ENCODE data around the gene PSG7.
"Not testable (repeated sequence)": the region's sequence is repeated elsewhere in the genome, so short reads cannot be mapped to it uniquely, and the experiment has no call there.

The PSG7 gene

DNA sequence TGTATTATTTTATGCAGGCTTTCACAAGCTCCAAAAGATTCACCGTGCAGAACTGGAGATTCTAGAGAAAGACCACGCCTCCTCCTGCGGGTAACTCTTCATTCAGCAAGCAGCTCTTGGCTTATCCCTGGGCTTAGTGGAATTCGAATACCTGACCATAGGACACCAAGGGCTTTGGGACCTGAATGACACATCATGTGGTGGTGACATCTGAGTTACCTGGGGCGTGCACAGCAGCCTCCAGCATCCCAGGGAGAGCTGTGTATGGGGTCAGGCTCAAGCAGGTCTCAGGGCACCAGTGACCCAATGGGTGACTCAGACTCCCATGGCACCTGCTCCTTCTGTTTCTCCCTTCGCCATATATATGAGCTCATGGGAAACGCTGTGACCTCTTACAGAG lies 46.6 kb downstream of the PSG7 start:
- H3K4me3 Mint-ChIP-seq, H3K9me3 Mint-ChIP-seq, H3K27ac Mint-ChIP-seq: not testable (repeated sequence)

DNA sequence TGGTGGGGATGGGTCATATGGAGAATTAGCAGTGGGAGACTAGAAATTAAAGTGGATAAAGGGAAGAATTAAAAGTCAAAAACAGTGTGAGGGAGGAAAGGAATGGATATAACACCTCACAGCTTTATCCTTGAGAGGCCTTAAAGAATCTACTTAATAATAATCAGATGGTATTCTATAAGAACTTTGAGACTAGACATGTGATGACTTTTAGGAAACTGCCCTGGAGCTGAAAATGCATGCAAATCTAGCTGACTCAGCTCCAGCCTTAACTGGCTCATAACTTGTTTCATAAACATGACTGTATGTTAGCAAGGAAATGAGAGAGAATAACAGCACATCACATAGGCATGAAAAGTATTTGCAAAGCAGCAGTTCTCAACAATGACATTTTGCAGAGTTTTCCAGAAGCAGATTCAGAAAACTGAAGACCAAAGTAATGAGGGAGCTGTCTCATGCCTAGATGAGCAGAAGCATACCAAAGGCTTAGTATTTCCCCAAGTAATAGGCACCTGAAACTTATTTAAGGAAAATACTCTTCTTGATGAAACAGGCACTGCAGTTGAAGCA lies 49.0 kb downstream of the PSG7 start:
- H3K36me3 Mint-ChIP-seq (ENCODE audit: low read depth); H3K9me3 Mint-ChIP-seq; H3K27me3 Mint-ChIP-seq (ENCODE audit: low read depth); H3K4me1 Mint-ChIP-seq (ENCODE audit: low read depth); H3K4me3 Mint-ChIP-seq; H3K27ac Mint-ChIP-seq: not testable (repeated sequence)

More for the DNA sequence above, 46.6 kb downstream of the PSG7 start:
- not testable (repeated sequence) for H3K4me1 Mint-ChIP-seq (ENCODE audit: low read depth); H3K27me3 Mint-ChIP-seq (ENCODE audit: low read depth); H3K36me3 Mint-ChIP-seq (ENCODE audit: low read depth)

DNA sequence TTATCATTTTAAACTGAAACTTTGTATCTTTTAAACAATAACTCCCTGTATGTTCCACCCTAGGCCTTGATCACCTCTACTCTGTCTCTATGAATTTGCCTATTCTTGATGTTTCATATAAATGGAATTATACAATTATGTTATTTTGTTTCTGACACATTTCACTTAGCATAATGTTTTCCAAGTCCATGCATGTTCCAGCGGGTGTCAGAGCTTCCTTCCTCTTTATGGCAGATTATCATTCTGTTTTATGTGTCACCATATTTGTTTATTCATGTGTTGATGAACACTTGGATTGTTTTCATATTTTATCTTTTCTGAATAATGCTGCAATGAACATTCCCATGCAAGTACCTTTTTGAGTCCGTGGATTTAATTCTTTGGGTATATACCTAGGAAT lies 54.3 kb downstream of the PSG7 start:
- not testable (repeated sequence) for H3K4me3 Mint-ChIP-seq; H3K4me1 Mint-ChIP-seq (ENCODE audit: low read depth); H3K36me3 Mint-ChIP-seq (ENCODE audit: low read depth); H3K27ac Mint-ChIP-seq; H3K27me3 Mint-ChIP-seq (ENCODE audit: low read depth); H3K9me3 Mint-ChIP-seq

DNA sequence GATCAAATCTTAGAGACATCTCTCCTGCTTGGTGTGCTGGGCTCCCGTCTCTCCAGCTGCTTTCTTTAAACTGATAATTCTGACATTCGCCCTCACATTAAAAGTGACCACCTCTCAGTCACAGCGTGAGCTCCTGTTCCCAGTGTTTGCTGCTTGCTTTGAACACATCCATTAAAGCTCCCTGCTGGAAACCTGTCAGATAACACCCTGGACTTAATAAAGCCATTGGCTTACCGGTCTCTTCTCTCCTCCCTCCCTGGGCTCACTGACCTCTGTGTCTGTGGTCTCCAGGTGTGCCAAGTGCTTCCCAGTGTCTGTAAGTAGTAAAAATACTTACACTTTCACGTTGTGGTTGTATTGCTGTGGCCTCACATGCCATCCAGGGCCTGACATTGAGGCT lies 55.0 kb downstream of the PSG7 start:
- H3K36me3 Mint-ChIP-seq (ENCODE audit: low read depth); H3K4me1 Mint-ChIP-seq (ENCODE audit: low read depth); H3K27me3 Mint-ChIP-seq (ENCODE audit: low read depth); H3K27ac Mint-ChIP-seq; H3K9me3 Mint-ChIP-seq; H3K4me3 Mint-ChIP-seq: not testable (repeated sequence)

DNA sequence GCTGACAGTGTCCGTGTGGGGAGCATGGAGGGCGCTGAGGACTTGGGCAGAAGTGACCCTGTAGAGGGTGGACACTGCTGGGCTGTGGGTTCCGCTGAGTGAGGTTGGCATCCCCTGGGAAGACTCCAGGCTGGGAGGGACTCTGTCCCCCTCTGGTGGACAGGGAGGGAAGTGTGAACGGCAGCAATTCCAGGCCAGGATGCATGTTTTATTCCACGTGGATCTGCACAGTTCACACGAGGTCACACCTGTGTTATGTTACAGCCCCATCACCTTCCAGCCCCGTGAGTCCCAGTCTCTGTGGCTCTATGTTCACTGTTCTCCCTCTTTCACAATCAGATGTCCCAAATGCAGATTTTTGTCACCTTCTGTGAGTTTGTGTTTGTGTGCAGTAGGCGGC lies 55.7 kb downstream of the PSG7 start:
- H3K36me3 Mint-ChIP-seq (ENCODE audit: low read depth); H3K27me3 Mint-ChIP-seq (ENCODE audit: low read depth); H3K4me1 Mint-ChIP-seq (ENCODE audit: low read depth); H3K4me3 Mint-ChIP-seq; H3K9me3 Mint-ChIP-seq; H3K27ac Mint-ChIP-seq: not testable (repeated sequence)

DNA sequence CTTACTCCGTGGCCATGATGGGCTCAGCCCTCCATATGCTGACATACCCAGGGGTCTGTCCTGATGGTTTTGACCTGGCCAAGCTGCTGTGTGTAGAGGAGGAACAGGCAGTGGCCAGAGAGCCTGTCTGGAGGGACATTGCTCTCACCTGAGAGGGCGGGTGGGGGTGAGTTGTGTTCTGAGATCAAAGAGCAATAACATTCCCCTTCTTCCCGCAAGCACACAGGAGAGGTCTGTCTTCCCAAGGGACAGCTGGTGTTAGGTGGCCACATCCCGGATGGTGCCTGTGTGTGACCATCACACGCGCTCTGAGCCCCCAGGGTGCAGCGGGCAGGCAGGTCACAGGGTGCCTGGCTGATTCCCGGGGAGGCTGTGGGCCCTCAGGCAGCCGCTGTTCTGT lies 56.4 kb downstream of the PSG7 start:
- H3K4me1 Mint-ChIP-seq (ENCODE audit: low read depth); H3K27ac Mint-ChIP-seq; H3K4me3 Mint-ChIP-seq; H3K9me3 Mint-ChIP-seq; H3K27me3 Mint-ChIP-seq (ENCODE audit: low read depth); H3K36me3 Mint-ChIP-seq (ENCODE audit: low read depth): not testable (repeated sequence)

DNA sequence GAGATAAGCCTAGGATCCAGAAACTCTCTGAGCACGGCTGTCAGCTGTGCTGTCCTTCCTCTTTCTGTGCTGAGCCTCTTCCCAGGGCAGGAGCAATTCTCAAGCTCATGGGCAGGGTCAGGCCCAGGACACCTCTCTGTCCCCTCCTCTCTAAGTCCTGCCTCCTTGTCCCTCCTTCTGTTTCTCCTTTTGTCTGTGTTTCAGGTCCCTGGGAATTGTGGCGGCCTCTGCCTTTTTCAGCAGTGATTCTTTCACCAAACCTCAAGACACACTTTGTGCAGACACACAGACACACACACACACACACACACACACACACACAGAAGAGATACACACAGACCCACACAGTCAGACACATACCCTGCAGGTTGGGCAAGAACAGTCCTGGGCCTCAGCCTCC lies 57.4 kb downstream of the PSG7 start, which contains the start of gene PSG1:
TSS of gene PSG1 (minus strand) at position 101 of the 400 bp plus-strand sequence. CDS start 132 bp downstream, outside the sequence.
- H3K4me1 Mint-ChIP-seq (ENCODE audit: low read depth) = no peaks in the 10 kb centered on the region
- H3K36me3 Mint-ChIP-seq (ENCODE audit: low read depth) = no peaks in the 10 kb centered on the region
- H3K27ac Mint-ChIP-seq = no peak within 1 kb of the TSS

DNA sequence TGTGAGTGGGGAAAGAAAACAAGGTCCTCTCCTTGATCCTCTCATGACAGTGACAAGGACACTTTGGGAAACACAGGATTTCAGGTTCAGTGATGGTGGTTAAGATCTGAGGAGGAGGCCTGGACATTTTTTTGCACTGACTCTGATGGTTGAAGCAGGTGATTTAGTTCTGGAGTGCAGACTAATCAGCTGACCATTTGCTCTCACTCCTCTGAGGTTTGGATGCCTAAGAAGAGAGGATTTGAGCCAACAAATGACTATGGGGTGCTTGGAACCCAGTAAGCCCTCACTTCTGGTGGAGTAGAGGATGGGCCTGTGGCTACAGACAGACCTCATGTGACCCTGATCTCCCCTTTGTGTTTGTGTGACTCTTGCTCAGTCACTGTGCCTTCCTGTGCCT lies 60.4 kb downstream of the PSG7 start:
- H3K27me3 Mint-ChIP-seq (ENCODE audit: low read depth); H3K9me3 Mint-ChIP-seq; H3K27ac Mint-ChIP-seq; H3K4me1 Mint-ChIP-seq (ENCODE audit: low read depth); H3K4me3 Mint-ChIP-seq; H3K36me3 Mint-ChIP-seq (ENCODE audit: low read depth): not testable (repeated sequence)

More for the DNA sequence above, 57.4 kb downstream of the PSG7 start, which contains the start of gene PSG1:
- Mint-ChIP-seq H3K27me3 (ENCODE audit: low read depth) (peaks cover 6% of the 10 kb centered on the region), H3K4me3 (no peak within 1 kb of the TSS), H3K9me3 (no peaks in the 10 kb centered on the region)

DNA sequence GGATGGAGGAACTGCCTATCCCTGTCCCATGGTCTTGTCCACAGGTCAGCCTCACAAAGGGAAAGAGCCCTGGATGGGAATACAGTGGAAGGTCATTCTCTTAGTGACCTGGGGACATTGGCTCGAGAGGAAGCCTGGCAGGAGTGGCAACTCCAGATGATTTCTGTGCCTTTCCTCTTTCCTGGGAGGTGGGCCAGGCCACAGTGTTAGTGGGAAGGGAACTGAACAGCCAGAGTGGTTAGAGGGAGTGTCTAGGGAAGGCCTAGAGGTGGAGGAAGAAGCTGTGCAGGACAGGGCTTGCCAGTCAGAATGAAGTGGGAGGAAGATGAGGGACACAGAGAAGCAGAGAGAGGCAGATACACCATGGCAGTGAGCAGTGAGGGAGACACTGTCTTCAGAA lies 61.1 kb downstream of the PSG7 start:
- not testable (repeated sequence) for H3K4me1 Mint-ChIP-seq (ENCODE audit: low read depth); H3K36me3 Mint-ChIP-seq (ENCODE audit: low read depth); H3K4me3 Mint-ChIP-seq; H3K27ac Mint-ChIP-seq; H3K27me3 Mint-ChIP-seq (ENCODE audit: low read depth); H3K9me3 Mint-ChIP-seq

DNA sequence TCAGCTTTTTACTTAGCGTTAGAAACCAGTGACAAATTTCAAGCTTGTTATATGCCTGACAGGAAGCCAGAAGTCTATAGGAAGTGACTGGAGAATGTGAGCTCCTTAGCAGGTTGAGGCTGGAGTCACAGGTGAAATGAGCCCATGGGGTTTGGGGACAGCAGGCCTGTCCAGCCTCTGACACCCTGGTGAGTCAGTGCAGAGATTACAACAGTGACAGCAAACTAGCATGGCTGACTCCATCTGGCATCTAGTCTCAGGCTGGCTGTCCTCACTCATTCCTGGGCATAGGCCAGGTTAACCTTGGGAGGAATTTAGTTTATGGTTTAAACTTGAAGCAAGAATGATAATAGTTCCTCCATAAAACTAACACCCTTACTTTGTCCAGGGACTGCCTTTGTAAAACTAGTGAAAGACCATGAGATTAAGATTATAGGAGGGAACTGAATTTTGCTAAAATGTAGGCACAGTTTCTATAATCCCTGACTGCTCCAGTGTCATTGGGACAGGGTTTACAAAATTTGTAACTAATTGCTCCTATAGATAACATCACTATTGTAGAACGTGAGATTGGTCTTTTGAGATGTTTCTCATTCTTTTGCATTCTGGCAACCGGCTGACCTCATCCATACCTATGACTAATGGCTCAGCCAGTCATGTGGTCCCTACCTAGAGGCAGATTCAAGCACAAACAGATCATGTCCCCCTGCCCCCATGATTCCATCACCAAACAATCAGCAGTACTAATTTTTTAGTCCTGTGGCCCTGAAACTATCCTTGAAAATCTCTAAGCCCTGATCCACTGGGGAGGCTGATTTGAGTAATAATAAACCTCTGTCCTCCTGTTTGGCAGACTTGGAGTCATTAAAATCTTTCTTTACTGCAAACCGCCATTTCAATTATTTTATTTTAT lies 61.9 kb downstream of the PSG7 start:
- not testable (repeated sequence) for H3K4me1 Mint-ChIP-seq (ENCODE audit: low read depth); H3K9me3 Mint-ChIP-seq; H3K27me3 Mint-ChIP-seq (ENCODE audit: low read depth); H3K27ac Mint-ChIP-seq; H3K4me3 Mint-ChIP-seq; H3K36me3 Mint-ChIP-seq (ENCODE audit: low read depth)

DNA sequence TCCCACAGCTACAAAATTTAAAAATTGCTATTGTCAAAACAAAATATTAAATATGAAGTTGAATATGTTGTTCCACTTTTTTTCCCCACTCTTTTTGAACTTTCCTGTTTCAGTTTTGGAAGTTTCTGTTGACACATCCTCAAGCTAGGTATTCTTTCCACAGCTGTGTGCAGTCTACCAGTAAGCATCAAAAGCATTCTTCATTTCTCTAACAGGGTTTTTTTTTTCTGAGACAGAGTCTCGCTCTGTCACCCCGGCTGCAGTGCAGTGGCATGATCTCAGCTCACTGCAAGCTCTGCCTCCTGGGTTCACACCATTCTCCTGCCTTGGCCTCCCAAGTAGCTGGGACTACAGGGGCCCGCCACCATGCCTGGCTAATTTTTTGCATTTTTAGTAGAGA lies 62.9 kb downstream of the PSG7 start:
- H3K9me3 Mint-ChIP-seq; H3K4me3 Mint-ChIP-seq; H3K27me3 Mint-ChIP-seq (ENCODE audit: low read depth); H3K27ac Mint-ChIP-seq; H3K36me3 Mint-ChIP-seq (ENCODE audit: low read depth); H3K4me1 Mint-ChIP-seq (ENCODE audit: low read depth): not testable (repeated sequence)
